Stimulated activated CD8-positive, alpha-beta memory T cell treated with anti-CD3 and anti-CD28 coated beads, Interleukin-15, amount 100 ng/mL, for 4 hours (primary cell): ENCODE data around the gene BMP7.

ENCODE experiments used
- DNase-seq, 2 donors: peaks; one replicate each; pipeline ENCODE4 v3.0.0-alpha.2; 2020; ENCODE audit warnings: low read depth in 2 of 2

Gene BMP7

GRCh38 chr20:57266291-57267157 is at the start of gene BMP7:
Gene BMP7, minus strand, starts transcription at chr20:57266641. Its CDS starts 519 bp downstream, at chr20:57266122.
- DNase-seq, result no peak

- no peak for DNase-seq
Measured at GRCh38 chr20:57315976-57316480, 49.6 kb upstream of the BMP7 start.

GRCh38 chr20:57315083-57315975 is 48.9 kb upstream of the BMP7 start:
- no peak for DNase-seq

- no peak for DNase-seq
Measured at GRCh38 chr20:57313951-57314350, 47.5 kb upstream of the BMP7 start.

- DNase-seq, result no peak
Measured at GRCh38 chr20:57313230-57313629, 46.8 kb upstream of the BMP7 start.

GRCh38 chr20:57312138-57312537 is 45.7 kb upstream of the BMP7 start:
- DNase-seq, result no peak

GRCh38 chr20:57310821-57311514 is 44.5 kb upstream of the BMP7 start:
- no peak for DNase-seq

GRCh38 chr20:57309544-57310115 is 43.2 kb upstream of the BMP7 start:
- no peak for DNase-seq

- DNase-seq, result no peak
Measured at GRCh38 chr20:57308451-57309271, 42.2 kb upstream of the BMP7 start.

GRCh38 chr20:57306747-57307146 is 40.3 kb upstream of the BMP7 start:
- DNase-seq, result no peak

- no peak for DNase-seq
Measured at GRCh38 chr20:57301026-57301425, 34.6 kb upstream of the BMP7 start.

- no peak for DNase-seq
Measured at GRCh38 chr20:57298457-57298856, 32.0 kb upstream of the BMP7 start.

GRCh38 chr20:57294550-57294949 is 28.1 kb upstream of the BMP7 start:
- no peak for DNase-seq

GRCh38 chr20:57293995-57294394 is 27.6 kb upstream of the BMP7 start:
- DNase-seq, result no peak

- DNase-seq, result no peak
Measured at GRCh38 chr20:57292611-57293010, 26.2 kb upstream of the BMP7 start.

- DNase-seq, result no peak
Measured at GRCh38 chr20:57291694-57292093, 25.3 kb upstream of the BMP7 start.

- DNase-seq, result no peak
Measured at GRCh38 chr20:57291003-57291402, 24.6 kb upstream of the BMP7 start.

- DNase-seq, result no peak
Measured at GRCh38 chr20:57290178-57290484, 23.7 kb upstream of the BMP7 start.

- no peak for DNase-seq
Measured at GRCh38 chr20:57289391-57290177, 23.1 kb upstream of the BMP7 start.

GRCh38 chr20:57288651-57289277 is 22.3 kb upstream of the BMP7 start:
- DNase-seq, result no peak
